HPDE6-E6E7 (cell line): Measurements from ENCODE around the gene BTBD7.
"Not testable (repeated sequence)": the region's sequence is repeated elsewhere in the genome, so short reads cannot be mapped to it uniquely, and the experiment has no call there.

Source experiments
- DNase-seq: peaks from one replicate; pipeline ENCODE4 v3.0.0; 2011; ENCODE audit warnings: missing footprints; ENCODE audit errors: extremely low spot score

The BTBD7 gene

GRCh38 chr14:93332853-93333630 is at the start of gene BTBD7:
BTBD7 (minus strand) TSS chr14:93333036; CDS start chr14:93296051, 36,985 bp downstream.
- peak; percentile 97 for DNase-seq

- no peak for DNase-seq
Measured at GRCh38 chr14:93381644-93382043, 48.8 kb upstream of the BTBD7 start.

GRCh38 chr14:93379831-93380230 is 47.0 kb upstream of the BTBD7 start:
- no peak for DNase-seq

GRCh38 chr14:93375673-93376156 is 42.9 kb upstream of the BTBD7 start:
- no peak for DNase-seq

- no peak for DNase-seq
Measured at GRCh38 chr14:93369713-93370266, 37.0 kb upstream of the BTBD7 start.

GRCh38 chr14:93368996-93369712 is 36.3 kb upstream of the BTBD7 start:
- no peak for DNase-seq

GRCh38 chr14:93354873-93355272 is 22.0 kb upstream of the BTBD7 start:
- DNase-seq, result not testable (repeated sequence)

- DNase-seq, result no peak
Measured at GRCh38 chr14:93348292-93348691, 15.5 kb upstream of the BTBD7 start.

- DNase-seq, result no peak
Measured at GRCh38 chr14:93347850-93348249, 15.0 kb upstream of the BTBD7 start.

- DNase-seq, result no peak
Measured at GRCh38 chr14:93346926-93347721, 14.3 kb upstream of the BTBD7 start, which contains the start of gene COX8C. COX8C (plus strand) TSS chr14:93347182; CDS start chr14:93347269, 87 bp downstream.

- DNase-seq, result no peak
Measured at GRCh38 chr14:93343797-93344196, 11.0 kb upstream of the BTBD7 start.

- DNase-seq, result no peak
Measured at GRCh38 chr14:93343266-93343665, 10.4 kb upstream of the BTBD7 start.

- DNase-seq, result no peak
Measured at GRCh38 chr14:93337884-93338283, 5.0 kb upstream of the BTBD7 start.

GRCh38 chr14:93337143-93337753 is 4.4 kb upstream of the BTBD7 start:
- no peak for DNase-seq

- no peak for DNase-seq
Measured at GRCh38 chr14:93333631-93334103, 831 bp upstream of the BTBD7 start.

GRCh38 chr14:93332397-93332852 is 411 bp downstream of the BTBD7 start:
- DNase-seq, result no peak

GRCh38 chr14:93331728-93332396 is 974 bp downstream of the BTBD7 start:
- DNase-seq, result no peak

GRCh38 chr14:93331002-93331727 is 1.7 kb downstream of the BTBD7 start:
- no peak for DNase-seq

- peak; percentile 41 for DNase-seq
Measured at GRCh38 chr14:93330609-93331000, 2.2 kb downstream of the BTBD7 start.
